Naive thymus-derived CD8-positive, alpha-beta T cell (primary cell): Measurements from ENCODE around the gene SLCO4C1. TPM values are rescaled to one million over a fixed set of nuclear protein-coding genes. Genes with fewer than 3 reads are reported as not detected.

Experiments
- ATAC-seq, 2 donors: fragments of 150-1000 bp; cut with Tn5 transposase in 1 of 2; sonication (Bioruptor Pico), chemical (Tn5 transposase) in 1 of 2; 1 replicate in 1 of 2; 2 replicates in 1 of 2; pipeline ENCODE4 v1.10.0; 2021; ENCODE audit warnings: mild to moderate bottlenecking in 2 of 2, moderate library complexity in 2 of 2
- POLR2A ChIA-PET: fragments of 350-600 bp; sonication (Branson Sonifier 250); formaldehyde crosslinking; loops from one replicate; lab custom pipeline; 2021; ENCODE audit warnings: antibody characterized with exemption; lab: Charles Lee
- DNase-seq, 10 donors: peaks; one replicate each; pipeline versions ENCODE4 v3.0.0 to v3.0.0-alpha.2; 2020 to 2022
- H3K27ac Mint-ChIP-seq, 10 donors: one replicate each; pipeline ENCODE4 v1.8.0; 2020 to 2022; ENCODE audit warnings: mild to moderate bottlenecking in 10 of 10, mixed read lengths in 10 of 10, moderate library complexity in 4 of 10, inconsistent platforms in 1 of 10
- H3K27me3 Mint-ChIP-seq, 5 donors: one replicate each; pipeline ENCODE4 v1.8.0; 2021 to 2022; ENCODE audit warnings: mixed read lengths in 5 of 5
- H3K36me3 Mint-ChIP-seq, 3 donors: one replicate each; pipeline ENCODE4 v1.8.0; 2020 to 2022; ENCODE audit warnings: mixed read lengths in 3 of 3, mild to moderate bottlenecking in 2 of 3, inconsistent platforms in 1 of 3
- H3K4me1 Mint-ChIP-seq, 4 donors: one replicate each; pipeline ENCODE4 v1.8.0; 2021 to 2022; ENCODE audit warnings: mixed read lengths in 4 of 4
- H3K4me3 Mint-ChIP-seq, 10 donors: one replicate each; pipeline ENCODE4 v1.8.0; 2020 to 2022; ENCODE audit warnings: mild to moderate bottlenecking in 10 of 10, mixed read lengths in 10 of 10, moderate library complexity in 6 of 10, inconsistent platforms in 1 of 10
- H3K9me3 Mint-ChIP-seq, 9 donors: one replicate each; pipeline ENCODE4 v1.8.0; 2020 to 2022; ENCODE audit warnings: mixed read lengths in 9 of 9, mild to moderate bottlenecking in 3 of 9, inconsistent platforms in 1 of 9, moderate library complexity in 1 of 9
- polyA plus RNA-seq, 3 donors: library from polyadenylated mRNA; unstranded; fragments of 300-500 nt; fragmentation: Illumina TruSeq; gene quantifications; one replicate each; pipeline ENCODE4 v1.2.3, GENCODE V29; 2021
- total RNA-seq, 8 experiments: library from RNA in 2 of 8; stranded (reverse) in 2 of 8; gene quantifications; one replicate each; pipeline ENCODE4 v1.2.3 and lab custom pipeline; 2021 to 2026

The SLCO4C1 gene
- total and polyA plus RNA-seq, 5 experiments from 2014 or later: 0.05 to 1.5 (median 0.12) TPM; not detected in 1

GRCh38 chr5:102196481-102196880, 99.6 kb downstream of the SLCO4C1 start:
- H3K36me3 Mint-ChIP-seq: peaks cover 0 to 4% (median 2%) of the 10 kb centered on the region in 3 donors
- peaks cover under 1 to 6% (median 4%) of the 10 kb centered on the region in 5 donors for H3K27me3 Mint-ChIP-seq
- H3K4me3 Mint-ChIP-seq: no peak overlapping the region
- peaks cover 0 to 13% (median 8%) of the 10 kb centered on the region in 9 donors for H3K9me3 Mint-ChIP-seq
- no peak overlapping the region for H3K27ac Mint-ChIP-seq
- DNase-seq (no peak), ATAC-seq (no peak)
- no peaks in the 10 kb centered on the region for H3K4me1 Mint-ChIP-seq
- POLR2A ChIA-PET: no interaction called here

Other genes starting within 250 kb of the SLCO4C1 start
- not detected for gene SLCO6A1, start 202.7 kb upstream of the SLCO4C1 start, total RNA-seq
- gene SLCO6A1, start 202.7 kb upstream of the SLCO4C1 start, polyA plus RNA-seq: not detected